AG04450 (cell line): ENCODE measurements around the gene TMEM161A. TPM values are rescaled to one million over a fixed set of nuclear protein-coding genes. Genes with fewer than 3 reads are reported as not detected.
"Not testable (repeated sequence)": the region's sequence is repeated elsewhere in the genome, so short reads cannot be mapped to it uniquely, and the experiment has no call there.

Source experiments
- CTCF ChIA-PET: fragments of 300-600, 350-600 bp; formaldehyde crosslinking; extraction: SDS; loops from one replicate; lab custom pipeline; 2022; ENCODE audit warnings: antibody characterized with exemption, inconsistent platforms; lab: Charles Lee
- POLR2A ChIA-PET: fragments of 350-600 bp; formaldehyde crosslinking; extraction: SDS; loops from one replicate; lab custom pipeline; 2021; ENCODE audit warnings: antibody characterized with exemption, inconsistent platforms; lab: Yijun Ruan, JAX
- DNase-seq: peaks from one replicate; pipeline ENCODE4 v3.0.0-alpha.2; 2011; ENCODE audit warnings: low read depth, low spot score
- H3K27ac ChIP-seq: one replicate; pipeline ENCODE4 v1.5.1; 2012; ENCODE audit warnings: low read depth, low read length, control low read depth
- H3K27me3 ChIP-seq: one replicate; pipeline ENCODE4 v1.6.0; 2012; ENCODE audit warnings: low read length; ENCODE audit not compliant: control insufficient read depth, insufficient read depth
- H3K4me3 ChIP-seq: 2 replicates; pipeline ENCODE4 v1.5.1; 2011; ENCODE audit warnings: mild to moderate bottlenecking, low read depth, low read length, control low read depth
- H3K9me3 ChIP-seq: 2 replicates; pipeline ENCODE4 v1.5.1; 2012; ENCODE audit warnings: low read length; ENCODE audit not compliant: control insufficient read depth, insufficient read depth
- polyA plus RNA-seq: library from polyadenylated mRNA; depleted of rRNA; stranded (reverse); fragments of >200 nt; gene quantifications from 2 replicates; pipeline ENCODE4 v1.2.3, GENCODE V29; 2011
- TF ChIP-seq, protein P1 (sequence below): IDR thresholded peaks from 2 replicates; pipeline ENCODE4 v1.5.1; 2011; ENCODE audit warnings: low read depth, low read length, control low read depth, inconsistent platforms

Gene TMEM161A
- polyA plus RNA-seq, 1 experiment, result 16.0 TPM

DNA sequence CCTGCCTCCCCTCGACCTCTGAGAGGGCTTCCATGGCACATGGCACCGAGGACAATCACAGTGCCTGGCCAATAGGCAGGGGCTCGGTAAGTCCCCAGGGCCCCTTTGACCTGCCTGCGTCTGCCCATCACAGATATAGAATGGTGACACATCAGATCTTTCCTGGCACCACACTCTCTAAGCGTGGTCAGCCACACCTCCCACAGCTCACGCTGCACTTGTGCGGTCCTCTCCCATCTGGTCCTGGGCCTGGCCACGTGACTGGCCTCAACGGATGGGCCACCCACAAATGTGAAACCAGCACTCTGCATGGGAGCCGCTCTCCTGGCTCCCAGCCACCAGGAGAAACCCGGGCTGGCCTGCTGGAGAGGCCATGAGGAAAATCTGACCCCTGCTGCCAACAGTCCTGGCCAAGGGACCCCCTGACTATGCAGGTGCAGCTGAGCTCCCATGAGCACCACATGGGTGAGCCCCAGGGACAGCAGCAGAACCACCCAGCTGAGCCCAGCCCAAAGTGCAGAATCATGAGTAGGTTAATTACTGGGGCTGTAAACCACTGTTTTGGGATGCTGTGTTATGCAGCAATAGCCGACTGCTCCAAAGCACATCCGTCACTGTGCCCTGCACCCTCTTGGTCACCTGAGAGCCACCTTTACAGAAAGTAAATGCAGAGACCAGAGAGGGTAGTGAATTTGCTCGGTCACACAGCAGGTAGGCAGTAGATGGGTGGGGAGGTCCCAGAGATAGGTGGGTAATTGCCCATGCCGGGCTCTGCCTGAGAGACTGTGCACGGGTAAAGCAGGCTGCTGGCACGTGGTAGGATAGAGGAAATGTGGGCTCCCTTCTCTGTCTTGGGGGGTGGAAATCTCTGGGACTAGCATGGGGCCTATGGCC is 41.5 kb upstream of the TMEM161A start:
- TF ChIP-seq, protein P1, sequence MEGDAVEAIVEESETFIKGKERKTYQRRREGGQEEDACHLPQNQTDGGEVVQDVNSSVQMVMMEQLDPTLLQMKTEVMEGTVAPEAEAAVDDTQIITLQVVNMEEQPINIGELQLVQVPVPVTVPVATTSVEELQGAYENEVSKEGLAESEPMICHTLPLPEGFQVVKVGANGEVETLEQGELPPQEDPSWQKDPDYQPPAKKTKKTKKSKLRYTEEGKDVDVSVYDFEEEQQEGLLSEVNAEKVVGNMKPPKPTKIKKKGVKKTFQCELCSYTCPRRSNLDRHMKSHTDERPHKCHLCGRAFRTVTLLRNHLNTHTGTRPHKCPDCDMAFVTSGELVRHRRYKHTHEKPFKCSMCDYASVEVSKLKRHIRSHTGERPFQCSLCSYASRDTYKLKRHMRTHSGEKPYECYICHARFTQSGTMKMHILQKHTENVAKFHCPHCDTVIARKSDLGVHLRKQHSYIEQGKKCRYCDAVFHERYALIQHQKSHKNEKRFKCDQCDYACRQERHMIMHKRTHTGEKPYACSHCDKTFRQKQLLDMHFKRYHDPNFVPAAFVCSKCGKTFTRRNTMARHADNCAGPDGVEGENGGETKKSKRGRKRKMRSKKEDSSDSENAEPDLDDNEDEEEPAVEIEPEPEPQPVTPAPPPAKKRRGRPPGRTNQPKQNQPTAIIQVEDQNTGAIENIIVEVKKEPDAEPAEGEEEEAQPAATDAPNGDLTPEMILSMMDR, result no peak
- no peaks in the 10 kb centered on the region for H3K27me3 ChIP-seq
- peaks cover 11% of the 10 kb centered on the region for H3K9me3 ChIP-seq
- no peak overlapping the region for H3K27ac ChIP-seq
- DNase-seq, result no peak
- ChIA-PET POLR2A (no interaction called here), CTCF (no interaction called here)
- no peak overlapping the region for H3K4me3 ChIP-seq

DNA sequence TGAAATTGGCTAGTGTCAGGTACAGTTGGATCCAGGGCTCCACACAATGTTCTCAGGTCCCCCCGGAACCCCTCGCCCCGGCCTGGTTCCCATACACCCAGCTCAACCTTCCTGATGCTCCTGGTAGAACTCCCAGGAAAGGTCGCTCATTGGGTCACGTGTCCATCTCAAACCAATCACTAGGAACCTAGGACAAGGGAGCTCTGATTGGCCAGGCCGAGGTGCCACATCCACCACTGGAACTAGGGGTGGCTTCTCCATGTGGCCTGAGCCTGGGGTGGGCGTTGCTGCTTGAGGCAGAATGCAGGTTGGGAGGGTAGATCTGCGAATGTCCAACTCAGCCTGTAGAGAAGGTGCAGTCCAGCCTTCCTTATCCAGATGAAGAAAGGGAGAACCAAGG is 38.7 kb upstream of the TMEM161A start:
- no peaks in the 10 kb centered on the region for H3K27me3 ChIP-seq
- POLR2A ChIA-PET, result no interaction called here
- H3K27ac ChIP-seq, result no peak overlapping the region
- CTCF ChIA-PET, result no interaction called here
- no peak overlapping the region for H3K4me3 ChIP-seq
- TF ChIP-seq, protein P1, result no peak
- H3K9me3 ChIP-seq, result peaks cover 11% of the 10 kb centered on the region
- no peak for DNase-seq

DNA sequence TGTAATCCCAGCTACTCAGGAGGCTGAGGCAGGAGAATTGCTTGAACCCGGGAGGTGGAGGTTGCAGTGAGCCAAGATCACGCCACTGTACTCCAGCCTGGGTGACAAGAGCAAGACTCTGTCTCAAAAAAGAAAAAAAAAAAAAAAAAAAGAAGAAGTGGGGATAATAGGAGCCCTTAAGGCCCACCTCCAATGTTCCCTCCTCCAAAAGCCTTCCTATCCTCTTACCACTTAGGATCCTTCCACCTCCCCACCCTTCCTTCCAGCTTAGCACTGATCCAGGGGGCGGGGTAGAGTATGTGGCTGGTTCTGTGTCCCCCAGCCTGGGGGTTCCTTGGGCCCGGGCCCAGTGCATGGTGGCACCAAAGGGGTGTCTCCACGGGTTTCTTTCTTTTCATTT is 35.0 kb upstream of the TMEM161A start:
- H3K9me3 ChIP-seq, H3K27me3 ChIP-seq, H3K27ac ChIP-seq, H3K4me3 ChIP-seq, DNase-seq, POLR2A ChIA-PET: not testable (repeated sequence)
- CTCF ChIA-PET, result interaction anchor here (3.3 to 4.5 kb wide), 2 partner anchors 16 to 25 kb away, joined by 35 to 102 read pairs; no protein-coding TSS in a partner anchor

DNA sequence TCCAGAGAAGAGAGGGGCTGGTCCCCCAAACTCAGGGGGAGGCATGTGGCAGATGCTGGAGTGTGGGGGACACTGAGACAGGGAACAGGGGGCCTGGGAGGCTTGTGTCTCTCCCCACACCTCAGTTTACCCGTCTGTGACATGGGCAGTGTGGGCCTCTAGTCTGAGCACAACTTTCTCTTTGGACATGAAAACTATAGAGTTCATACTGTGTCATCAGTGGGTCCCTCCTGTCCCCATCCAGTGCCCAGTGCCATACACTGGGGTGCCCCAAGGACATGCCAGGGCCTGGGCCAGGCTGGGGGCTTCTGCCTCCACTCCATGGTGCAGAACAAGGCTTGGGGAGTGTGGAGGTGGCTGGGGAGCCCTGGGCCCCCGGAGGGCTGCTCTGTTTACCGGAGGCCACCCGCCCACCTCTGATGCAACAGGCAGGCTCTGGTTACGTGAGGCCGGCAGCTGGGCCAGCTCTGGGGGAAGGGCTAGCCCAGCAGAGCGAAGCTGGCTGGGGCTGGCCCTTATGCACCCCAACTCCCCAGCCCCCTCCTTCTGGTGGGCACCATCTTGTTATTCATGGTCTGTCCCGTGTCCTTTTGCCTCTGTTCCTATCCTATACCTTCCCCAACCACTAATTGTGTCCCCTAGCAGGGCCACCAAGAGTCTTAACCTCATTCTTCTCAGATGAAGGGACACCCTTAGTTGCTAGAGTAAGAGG is 33.7 kb upstream of the TMEM161A start:
- peak; percentile 61 for DNase-seq
- POLR2A ChIA-PET, result interaction anchor here (0.6 kb wide), 1 partner anchor 18 kb away, joined by 4 read pairs; no protein-coding TSS in a partner anchor

More for the DNA sequence above, 33.7 kb upstream of the TMEM161A start:
- no peaks in the 10 kb centered on the region; the same call in 1 of the 2 replicates for H3K9me3 ChIP-seq
- TF ChIP-seq, protein P1, result no peak
- no peaks in the 10 kb centered on the region for H3K27me3 ChIP-seq
- 0 out of 2 replicates have a peak overlapping the region, but pooled peaks have one; percentile 10 for H3K4me3 ChIP-seq
- peak overlapping the region; percentile 47 for H3K27ac ChIP-seq
- CTCF ChIA-PET, result interaction anchor here (1.0 to 4.5 kb wide), 2 partner anchors 24 to 26 kb away, joined by 5 to 102 read pairs; no protein-coding TSS in a partner anchor
